GM18951 (cell line): Measurements from ENCODE around the gene PELO.

Source experiments
- POLR2A ChIP-seq: IDR thresholded peaks from 4 replicates; pipeline ENCODE4 v1.6.1; 2011; ENCODE audit warnings: mild to moderate bottlenecking; ENCODE audit not compliant: insufficient read length, insufficient read depth; ENCODE audit errors: extremely low read depth
- in situ Hi-C: fragments of 300-500 bp; cut with MboI; formaldehyde crosslinking; loops from one replicate; pipeline ENCODE4 v1.12.0; 2022; ENCODE audit warnings: low sequenced_read_pairs, mixed read lengths, inconsistent platforms; ENCODE audit not compliant: unreplicated experiment

Gene PELO

GRCh38 chr5:52759331-52759730, 28.4 kb upstream of the PELO start:
- TF ChIP-seq POLR2A, result no peak
- in situ Hi-C loops, result no loop called here

GRCh38 chr5:52760695-52761366, 26.9 kb upstream of the PELO start:
- in situ Hi-C loops, result no loop called here
- TF ChIP-seq POLR2A, result no peak

GRCh38 chr5:52767217-52767743, 20.4 kb upstream of the PELO start:
- no peak for TF ChIP-seq POLR2A
- in situ Hi-C loops, result no loop called here

- in situ Hi-C loops, result no loop called here
- no peak for TF ChIP-seq POLR2A
Observed at GRCh38 chr5:52767766-52768480, 19.8 kb upstream of the PELO start.

GRCh38 chr5:52769061-52769460, 18.7 kb upstream of the PELO start:
- in situ Hi-C loops, result no loop called here
- no peak for TF ChIP-seq POLR2A

GRCh38 chr5:52770287-52770939, 17.3 kb upstream of the PELO start:
- in situ Hi-C loops, result no loop called here
- TF ChIP-seq POLR2A, result no peak

- in situ Hi-C loops, result no loop called here
- TF ChIP-seq POLR2A, result no peak
Observed at GRCh38 chr5:52771343-52772039, 16.2 kb upstream of the PELO start.

- TF ChIP-seq POLR2A, result no peak
- in situ Hi-C loops, result no loop called here
Observed at GRCh38 chr5:52772668-52773067, 15.0 kb upstream of the PELO start.

- in situ Hi-C loops, result no loop called here
Observed at GRCh38 chr5:52773342-52773741, 14.4 kb upstream of the PELO start.

GRCh38 chr5:52774005-52774410, 13.7 kb upstream of the PELO start:
- in situ Hi-C loops, result no loop called here
- no peak for TF ChIP-seq POLR2A

More at GRCh38 chr5:52773342-52773741, 14.4 kb upstream of the PELO start:
- no peak for TF ChIP-seq POLR2A

- TF ChIP-seq POLR2A, result no peak
- in situ Hi-C loops, result no loop called here
Observed at GRCh38 chr5:52776116-52776515, 11.6 kb upstream of the PELO start.

GRCh38 chr5:52777186-52777585, 10.5 kb upstream of the PELO start:
- TF ChIP-seq POLR2A, result no peak

GRCh38 chr5:52778781-52779180, 8.9 kb upstream of the PELO start:
- TF ChIP-seq POLR2A, result no peak
- in situ Hi-C loops, result no loop called here

More at GRCh38 chr5:52777186-52777585, 10.5 kb upstream of the PELO start:
- in situ Hi-C loops, result no loop called here
